Coronary artery (tissue), 2 donors: ENCODE results near the gene GEMIN7.

Source experiments
- DNase-seq: peaks from one replicate; pipeline ENCODE4 v3.0.0-alpha.2; 2017; ENCODE audit warnings: low spot score
- H3K27ac ChIP-seq, 2 donors: fragments of 200-600 bp; sonication (generic); one replicate each; pipeline ENCODE4 v1.5.1; 2016 to 2019
- H3K4me3 ChIP-seq: fragments of 200-600 bp; sonication (generic); 2 replicates; pipeline ENCODE4 v1.5.1; 2016; ENCODE audit warnings: mild to moderate bottlenecking, moderate library complexity
- TF ChIP-seq, protein P1 (sequence below): fragments of 200-600 bp; sonication (generic); IDR thresholded peaks from one replicate; pipeline ENCODE4 v1.5.1; 2019; ENCODE audit warnings: antibody characterized with exemption

GEMIN7 gene, protein sequence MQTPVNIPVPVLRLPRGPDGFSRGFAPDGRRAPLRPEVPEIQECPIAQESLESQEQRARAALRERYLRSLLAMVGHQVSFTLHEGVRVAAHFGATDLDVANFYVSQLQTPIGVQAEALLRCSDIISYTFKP

DNA sequence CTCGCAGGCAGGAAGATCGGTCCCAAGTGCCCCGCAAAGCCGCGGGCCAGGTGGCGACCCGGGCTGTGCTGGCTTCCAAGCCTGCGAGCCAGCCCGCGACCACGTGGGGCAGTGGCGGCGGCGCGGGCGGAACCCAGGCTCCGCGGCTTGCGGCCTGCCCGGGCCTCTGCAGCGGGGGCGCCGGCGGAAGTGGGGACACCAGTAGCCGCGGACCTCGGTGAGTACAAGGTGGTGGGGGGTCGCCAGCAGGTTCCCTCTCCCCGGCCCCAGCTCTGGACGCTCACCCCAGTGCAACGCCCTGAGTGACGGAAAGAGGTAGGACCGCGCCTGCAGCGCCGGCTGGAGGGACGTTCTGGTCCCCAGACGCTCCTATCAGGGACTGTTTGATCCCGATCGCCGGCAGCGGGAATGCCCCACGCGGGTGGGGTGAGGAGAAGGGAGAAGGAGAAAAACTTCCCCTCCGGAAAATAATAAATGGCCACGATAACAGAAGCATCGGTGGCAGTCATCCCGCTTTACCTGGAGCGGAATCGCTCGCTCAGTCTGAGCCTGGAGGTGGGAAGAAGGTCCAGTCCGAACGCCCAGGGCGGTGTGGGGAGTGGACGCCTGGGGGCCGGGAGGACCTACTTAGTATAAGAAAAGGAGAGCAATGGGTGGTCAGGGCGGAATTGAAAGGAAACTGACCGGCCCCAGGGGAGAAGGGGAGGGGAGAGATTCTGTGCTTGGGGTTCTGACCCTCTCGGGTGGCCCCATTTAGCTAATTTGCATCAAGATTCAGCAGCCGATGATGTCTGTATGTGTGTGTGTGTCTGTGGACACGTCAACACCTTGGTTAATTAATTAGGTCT, at the start of gene GEMIN7:
GEMIN7 (plus strand) TSS at position 198 of the 848 bp plus-strand sequence. CDS start 10,855 bp downstream, outside the sequence.
- TF ChIP-seq, protein P1, sequence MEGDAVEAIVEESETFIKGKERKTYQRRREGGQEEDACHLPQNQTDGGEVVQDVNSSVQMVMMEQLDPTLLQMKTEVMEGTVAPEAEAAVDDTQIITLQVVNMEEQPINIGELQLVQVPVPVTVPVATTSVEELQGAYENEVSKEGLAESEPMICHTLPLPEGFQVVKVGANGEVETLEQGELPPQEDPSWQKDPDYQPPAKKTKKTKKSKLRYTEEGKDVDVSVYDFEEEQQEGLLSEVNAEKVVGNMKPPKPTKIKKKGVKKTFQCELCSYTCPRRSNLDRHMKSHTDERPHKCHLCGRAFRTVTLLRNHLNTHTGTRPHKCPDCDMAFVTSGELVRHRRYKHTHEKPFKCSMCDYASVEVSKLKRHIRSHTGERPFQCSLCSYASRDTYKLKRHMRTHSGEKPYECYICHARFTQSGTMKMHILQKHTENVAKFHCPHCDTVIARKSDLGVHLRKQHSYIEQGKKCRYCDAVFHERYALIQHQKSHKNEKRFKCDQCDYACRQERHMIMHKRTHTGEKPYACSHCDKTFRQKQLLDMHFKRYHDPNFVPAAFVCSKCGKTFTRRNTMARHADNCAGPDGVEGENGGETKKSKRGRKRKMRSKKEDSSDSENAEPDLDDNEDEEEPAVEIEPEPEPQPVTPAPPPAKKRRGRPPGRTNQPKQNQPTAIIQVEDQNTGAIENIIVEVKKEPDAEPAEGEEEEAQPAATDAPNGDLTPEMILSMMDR, result no peak
- Histone ChIP-seq H3K27ac (peak within 1 kb of the TSS; percentile 41 to 74), H3K4me3 (peak within 1 kb of the TSS; percentile 85)
- no peak for DNase-seq

DNA sequence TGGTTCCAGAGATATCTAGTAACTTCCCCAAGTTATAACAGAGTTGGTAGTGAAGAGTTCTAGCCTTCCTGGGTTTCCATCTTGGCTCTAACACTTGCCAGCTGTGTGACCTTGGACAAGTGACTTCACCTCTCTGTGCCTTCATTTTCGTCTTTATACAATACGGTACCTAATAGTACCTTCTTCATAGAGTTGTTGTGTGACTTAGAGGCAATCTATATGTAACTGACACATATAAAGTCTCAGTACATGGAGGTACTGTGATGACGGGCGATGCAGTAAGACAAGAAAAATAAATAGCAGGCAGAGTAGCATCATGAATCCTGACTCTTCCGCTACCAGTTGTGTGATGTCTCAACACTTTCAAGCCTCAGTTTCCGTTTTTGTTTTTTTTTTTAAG, 48.2 kb upstream of the GEMIN7 start:
- TF ChIP-seq, protein P1, result no peak
- Histone ChIP-seq H3K27ac (no peak overlapping the region), H3K4me3 (no peak overlapping the region)
- no peak for DNase-seq

DNA sequence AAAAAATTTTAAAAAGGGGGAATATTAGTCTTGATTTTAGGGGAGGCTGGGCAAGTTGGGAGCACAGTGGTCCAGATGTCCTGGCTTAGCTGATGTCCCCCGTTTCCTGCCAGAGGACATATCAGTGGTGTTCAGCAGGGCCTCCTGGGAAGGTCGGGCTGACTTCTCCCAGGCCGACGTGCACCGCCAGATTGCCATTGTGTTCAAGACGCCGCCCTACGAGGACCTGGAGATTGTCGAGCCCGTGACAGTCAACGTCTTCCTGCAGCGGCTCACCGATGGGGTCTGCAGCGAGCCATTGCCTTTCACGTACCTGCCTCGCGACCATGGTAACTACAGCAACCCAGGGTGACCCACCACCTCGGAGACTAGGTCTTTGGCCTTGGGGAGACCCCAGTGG, 46.6 kb upstream of the GEMIN7 start:
- TF ChIP-seq, protein P1, result no peak
- no peak overlapping the region for H3K4me3 ChIP-seq
- H3K27ac ChIP-seq, result no peak overlapping the region
- DNase-seq, result no peak

DNA sequence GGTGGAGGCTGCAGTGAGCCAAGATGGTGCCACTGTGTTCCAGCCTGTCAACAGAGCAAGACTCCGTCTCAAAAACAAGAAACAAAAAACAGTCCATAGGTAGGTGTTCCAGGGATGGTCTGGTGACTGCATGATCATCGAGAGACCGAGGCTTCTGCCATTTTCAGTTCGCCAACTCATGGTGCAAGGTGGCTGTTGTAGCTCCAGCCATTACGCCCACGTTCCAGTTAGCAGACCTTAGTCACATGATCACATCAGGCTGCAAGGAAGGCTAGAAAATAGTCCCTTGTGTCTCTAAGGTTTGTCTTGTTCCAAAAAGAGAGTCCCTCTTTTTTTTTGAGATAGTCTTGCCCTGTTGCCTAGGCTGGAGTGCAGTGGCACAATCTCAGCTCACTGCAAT, 43.3 kb upstream of the GEMIN7 start:
- no peak overlapping the region for H3K4me3 ChIP-seq

DNA sequence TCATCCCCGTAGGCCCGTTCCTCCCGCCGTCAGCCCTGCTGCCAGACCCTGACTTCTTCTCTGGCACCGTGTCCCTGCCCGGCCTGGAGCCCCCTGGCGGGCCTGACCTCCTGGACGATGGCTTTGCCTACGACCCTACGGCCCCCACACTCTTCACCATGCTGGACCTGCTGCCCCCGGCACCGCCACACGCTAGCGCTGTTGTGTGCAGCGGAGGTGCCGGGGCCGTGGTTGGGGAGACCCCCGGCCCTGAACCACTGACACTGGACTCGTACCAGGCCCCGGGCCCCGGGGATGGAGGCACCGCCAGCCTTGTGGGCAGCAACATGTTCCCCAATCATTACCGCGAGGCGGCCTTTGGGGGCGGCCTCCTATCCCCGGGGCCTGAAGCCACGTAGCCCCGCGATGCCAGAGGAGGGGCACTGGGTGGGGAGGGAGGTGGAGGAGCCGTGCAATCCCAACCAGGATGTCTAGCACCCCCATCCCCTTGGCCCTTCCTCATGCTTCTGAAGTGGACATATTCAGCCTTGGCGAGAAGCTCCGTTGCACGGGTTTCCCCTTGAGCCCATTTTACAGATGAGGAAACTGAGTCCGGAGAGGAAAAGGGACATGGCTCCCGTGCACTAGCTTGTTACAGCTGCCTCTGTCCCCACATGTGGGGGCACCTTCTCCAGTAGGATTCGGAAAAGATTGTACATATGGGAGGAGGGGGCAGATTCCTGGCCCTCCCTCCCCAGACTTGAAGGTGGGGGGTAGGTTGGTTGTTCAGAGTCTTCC, 41.5 kb upstream of the GEMIN7 start:
- no peak overlapping the region for H3K27ac ChIP-seq
- H3K4me3 ChIP-seq, result no peak overlapping the region
- TF ChIP-seq, protein P1, result no peak
- DNase-seq, result no peak

More for the DNA sequence above, 43.3 kb upstream of the GEMIN7 start:
- no peak for DNase-seq
- TF ChIP-seq, protein P1, result no peak
- H3K27ac ChIP-seq, result no peak overlapping the region

DNA sequence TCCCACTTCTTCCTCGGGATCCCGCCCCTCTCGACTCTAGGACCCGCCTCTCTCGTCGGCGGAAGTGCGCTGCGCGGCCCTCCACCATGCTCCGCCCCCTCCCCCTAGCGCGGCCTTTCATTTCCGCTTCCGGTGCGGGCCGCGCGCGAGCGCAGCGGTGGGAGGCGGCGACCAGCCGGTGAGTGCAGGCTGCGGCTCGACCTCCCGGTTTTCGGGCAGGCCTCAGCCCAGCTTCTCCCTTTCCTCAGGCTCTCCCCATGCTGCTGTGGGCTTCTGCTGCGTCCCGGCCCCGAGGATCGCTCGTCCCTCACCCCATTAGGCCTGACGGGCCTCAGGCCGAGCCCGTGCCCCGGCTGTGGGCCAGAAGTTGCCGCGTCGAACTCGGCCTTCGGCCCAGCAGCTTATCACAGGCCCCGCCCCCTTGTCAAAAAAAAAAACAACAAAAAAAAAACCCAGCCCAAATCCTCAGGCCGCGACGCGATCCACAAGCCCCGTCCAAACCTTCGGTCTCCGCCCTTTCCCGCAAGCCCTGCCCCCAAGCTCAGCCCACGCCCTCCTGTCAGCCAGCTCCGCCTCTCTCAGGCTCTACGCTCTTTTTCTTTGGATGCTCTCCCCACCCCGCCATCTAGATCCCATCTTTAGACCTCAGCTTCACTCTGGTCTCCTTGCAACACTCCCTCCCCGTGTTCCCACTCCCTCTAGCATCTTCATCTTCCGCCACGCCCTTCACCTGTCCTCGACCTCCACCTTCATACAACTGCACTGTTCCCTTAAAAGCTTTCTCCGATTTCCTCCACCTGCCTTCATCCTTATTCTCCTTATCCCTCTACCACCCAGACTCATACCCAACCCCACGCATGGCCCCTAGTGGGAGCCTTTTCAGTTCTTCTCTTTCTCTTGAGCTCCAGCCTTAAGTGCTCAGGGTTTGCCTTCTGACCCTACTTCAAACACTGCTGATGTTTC, 39.8 kb upstream of the GEMIN7 start, which contains the start of gene CLASRP:
CLASRP (plus strand) TSS at position 115 of the 963 bp plus-strand sequence. CDS start 1,168 bp downstream, outside the sequence.
- peak within 1 kb of the TSS; percentile 79 to 98 for H3K27ac ChIP-seq
- H3K4me3 ChIP-seq, result peak within 1 kb of the TSS; percentile 97
- peak; percentile 88 for DNase-seq
- TF ChIP-seq, protein P1, result no peak
